Stimulated activated CD8-positive, alpha-beta memory T cell treated with anti-CD3 and anti-CD28 coated beads, Interleukin-12 subunit alpha, Interleukin-12 subunit beta, amount 100 ng/mL, for 24 hours (primary cell): ENCODE results near the gene STAT1.

Experiments
- DNase-seq: peaks from one replicate; pipeline ENCODE4 v3.0.0-alpha.2; 2020; ENCODE audit errors: extremely low read depth

STAT1 gene

DNA sequence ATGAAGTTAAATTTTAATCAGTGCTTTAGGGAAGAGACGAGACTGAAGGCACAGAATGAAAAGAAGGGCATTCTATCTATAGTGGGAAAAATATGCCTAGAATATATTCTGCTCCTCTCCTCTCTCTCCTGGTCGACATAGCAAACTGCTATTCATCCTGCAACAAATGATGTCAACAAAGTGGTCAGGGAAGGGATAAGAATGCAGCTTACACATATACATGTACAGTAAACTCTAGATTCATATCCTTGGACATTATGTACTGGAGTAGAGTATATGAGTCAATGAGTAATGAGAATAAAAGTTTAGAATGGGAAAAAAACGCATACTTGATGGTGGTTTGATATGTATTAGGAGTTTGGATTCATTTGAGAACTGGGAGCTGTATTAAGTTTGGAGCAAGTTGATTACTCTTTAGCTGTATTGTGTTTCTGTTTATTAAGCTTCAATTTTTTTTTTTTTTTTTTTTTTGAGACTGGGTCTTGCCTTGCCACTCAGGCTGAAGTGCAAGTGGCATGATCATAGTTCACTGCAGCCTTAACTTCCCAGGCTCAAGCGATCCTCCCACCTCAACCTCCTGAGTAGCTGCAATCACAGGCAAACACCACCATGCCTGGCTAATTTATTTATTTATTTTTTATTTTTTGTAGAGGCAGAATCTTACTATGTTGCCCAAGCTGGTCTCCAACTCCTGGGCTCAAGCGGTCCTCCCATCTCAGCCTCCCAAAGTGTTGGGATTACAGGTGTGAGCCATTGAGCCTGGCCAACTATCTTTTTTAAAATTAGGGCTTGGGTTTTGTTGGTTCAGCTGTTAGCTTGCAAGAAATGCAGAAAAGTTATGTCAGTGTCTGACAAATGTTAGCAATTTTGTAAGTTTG lies 53.8 kb downstream of the STAT1 start:
- no peak for DNase-seq

DNA sequence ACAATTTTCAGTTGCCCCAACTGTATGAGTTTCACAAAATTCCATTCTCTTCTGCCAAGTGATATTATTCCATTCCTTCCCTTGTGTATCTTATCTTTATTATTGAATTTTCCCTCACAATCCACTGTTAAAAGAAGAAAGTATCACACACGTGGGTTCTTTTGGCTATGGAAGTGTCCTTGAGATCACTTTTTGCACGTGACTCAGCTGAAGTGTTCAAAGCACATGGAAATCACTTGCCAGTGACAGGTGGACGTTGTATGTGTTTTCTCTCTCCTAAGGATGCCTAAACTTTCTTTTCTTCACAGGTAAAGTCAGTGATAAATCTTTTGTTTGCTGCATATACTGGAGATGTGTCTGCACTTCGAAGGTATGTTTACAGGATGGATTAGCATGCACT lies 60.7 kb downstream of the STAT1 start:
- DNase-seq: no peak

DNA sequence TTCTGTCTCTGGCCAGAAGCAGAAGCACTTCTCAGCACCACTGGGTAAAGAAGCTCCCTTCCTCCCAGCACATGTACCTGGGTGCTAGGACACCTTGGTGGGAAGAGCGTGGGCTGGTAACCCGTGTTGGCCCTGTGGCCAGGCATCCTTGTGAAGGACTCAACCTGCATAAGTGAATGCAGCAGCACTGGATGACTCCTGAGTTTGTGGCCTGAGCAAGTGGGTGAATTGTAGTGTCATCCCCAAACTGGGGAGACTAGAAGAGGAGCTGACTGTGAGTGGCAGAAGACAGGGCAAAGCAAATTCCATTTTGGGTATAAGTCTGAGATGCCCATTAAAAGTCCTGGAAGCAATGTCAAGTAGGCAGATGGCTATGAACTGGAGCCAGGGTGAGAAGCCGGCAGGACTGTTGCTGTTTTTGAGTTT lies 63.4 kb downstream of the STAT1 start:
- DNase-seq: no peak

DNA sequence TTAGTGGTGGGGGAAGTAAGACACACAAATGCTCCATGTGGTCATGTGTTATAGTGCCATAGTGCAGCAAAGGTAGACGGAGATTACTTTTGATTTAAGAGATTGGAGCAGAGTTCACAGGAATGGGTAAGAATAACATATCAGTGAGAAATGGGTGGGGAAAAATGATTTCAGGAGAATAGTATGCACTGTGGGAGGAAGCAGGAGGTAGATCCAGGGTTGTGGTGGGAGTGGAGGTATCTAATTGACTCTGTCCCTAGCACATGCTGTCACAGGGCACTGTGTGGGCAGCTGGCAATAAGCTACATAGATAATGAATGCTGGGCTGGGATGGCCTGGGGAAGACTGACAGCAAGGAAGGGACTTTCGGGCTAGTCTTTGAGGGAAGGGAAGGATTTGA lies 65.3 kb downstream of the STAT1 start:
- DNase-seq: no peak

DNA sequence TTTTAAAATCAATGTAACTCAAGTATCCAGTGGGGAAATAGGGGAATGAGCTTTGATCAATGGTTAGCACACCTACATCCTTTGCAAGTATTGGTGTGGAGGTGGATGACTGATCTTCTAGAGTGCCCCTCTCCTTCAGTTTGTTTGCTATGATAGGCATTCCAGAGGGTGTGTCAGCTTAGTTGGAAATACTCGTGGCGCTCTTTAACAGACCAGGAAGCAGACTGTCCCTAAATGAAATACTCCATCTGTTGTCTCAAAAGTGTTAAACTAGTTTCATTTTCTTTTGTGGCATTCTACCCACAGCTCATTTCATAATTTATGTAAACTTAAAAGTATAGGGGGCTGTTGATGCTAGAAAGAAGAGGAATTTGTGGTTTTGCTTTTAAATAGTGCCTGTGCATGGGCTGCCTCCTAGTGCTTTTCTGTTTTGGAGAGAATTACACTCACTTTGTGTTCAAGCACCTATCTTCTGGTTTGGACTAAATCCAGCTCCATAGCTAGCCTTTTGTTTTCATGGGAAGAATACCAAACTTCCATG lies 66.2 kb downstream of the STAT1 start:
- DNase-seq: no peak

DNA sequence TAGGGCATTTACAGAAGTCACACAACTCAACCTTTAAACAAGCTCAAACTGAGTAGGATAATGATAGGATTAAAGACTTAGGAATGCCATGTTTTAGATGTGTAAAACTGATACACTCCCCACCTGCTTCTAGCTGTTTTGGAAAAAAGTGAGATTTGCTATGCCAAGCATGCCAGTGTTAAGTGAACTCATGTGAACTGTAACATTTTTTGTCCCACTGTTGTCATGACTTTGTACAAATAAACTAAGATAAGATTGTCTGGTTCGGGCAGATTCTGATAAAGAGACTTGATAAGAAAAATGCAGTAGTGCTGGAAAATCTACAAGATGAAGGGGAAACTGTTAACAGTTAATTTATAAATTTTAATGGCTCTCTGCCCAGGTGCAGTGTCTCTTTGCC lies 66.8 kb downstream of the STAT1 start:
- no peak for DNase-seq

DNA sequence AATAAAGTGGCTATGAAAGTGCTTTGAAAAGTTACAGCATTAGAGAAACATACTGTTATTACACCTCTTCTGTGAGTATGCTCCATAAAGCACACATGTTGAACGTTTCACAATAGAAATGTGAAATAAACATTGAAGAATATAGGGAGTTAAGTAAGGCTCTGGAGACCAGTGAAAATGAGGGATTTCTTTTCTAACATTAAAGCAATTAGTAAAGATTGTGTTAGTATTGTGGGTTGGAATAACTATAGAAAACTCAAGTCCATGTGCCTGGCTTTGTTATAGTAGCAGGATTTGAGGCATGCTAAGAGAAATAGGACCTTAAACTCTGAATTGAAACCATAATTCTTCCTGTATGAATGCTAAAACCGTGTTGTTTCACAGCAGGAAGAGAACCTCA lies 70.3 kb downstream of the STAT1 start:
- no peak for DNase-seq

DNA sequence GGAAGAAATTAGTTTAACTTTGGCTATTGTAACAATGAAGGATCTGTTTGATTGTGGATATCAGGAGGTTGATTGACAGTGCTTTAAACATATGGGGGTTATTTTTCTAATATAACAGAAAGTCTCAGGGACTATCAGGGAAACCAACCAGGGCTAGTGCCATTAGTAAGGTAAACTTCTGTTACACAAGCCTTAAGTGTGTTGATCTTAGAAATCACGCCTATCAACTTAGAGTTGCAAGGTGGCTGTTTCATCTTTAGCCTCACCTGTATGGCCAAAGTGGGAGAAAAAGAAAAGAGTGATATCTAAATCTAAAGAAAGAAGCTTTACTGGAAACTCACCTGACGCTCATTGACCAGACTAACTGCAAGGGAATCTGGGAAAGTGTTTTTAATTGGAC lies 71.3 kb downstream of the STAT1 start:
- no peak for DNase-seq

DNA sequence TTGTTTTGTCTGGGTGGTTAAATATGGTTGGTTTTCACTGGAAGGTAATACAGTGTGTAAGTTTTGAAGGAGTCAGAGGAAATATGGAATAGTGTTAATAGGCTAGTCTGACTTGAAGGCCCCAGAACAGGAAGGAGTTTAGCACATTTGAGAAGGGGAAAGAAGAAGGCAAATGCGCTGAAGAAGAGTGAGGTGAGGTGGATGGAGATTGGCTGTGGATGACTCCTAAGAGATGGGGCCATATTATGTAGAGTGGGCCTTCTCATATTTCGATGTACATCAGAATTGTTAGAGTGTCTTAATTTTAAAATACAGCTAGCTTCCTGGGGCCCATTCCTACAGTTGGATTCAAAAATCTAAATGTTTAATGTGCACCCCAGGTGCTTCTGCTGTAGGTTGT lies 72.4 kb downstream of the STAT1 start:
- DNase-seq: no peak

DNA sequence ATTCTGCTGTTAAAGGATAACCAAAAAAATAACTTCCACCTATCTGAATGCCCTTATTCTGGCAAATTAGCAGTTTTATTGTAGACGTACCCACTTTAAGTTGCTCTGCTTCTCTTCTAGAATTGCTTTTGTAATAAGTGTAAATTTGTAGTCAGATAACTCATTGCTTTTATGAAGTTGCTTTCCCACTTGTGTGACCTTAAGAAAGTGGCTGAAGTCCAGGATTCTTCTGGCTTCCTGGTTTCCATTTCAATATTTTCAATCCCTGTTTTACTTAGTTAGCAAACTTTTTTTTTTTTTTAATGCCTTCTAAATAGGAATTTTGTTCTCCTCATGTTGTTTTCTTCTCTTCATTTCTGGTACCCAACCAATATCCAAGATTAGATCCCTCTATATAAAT lies 73.5 kb downstream of the STAT1 start:
- DNase-seq: no peak

DNA sequence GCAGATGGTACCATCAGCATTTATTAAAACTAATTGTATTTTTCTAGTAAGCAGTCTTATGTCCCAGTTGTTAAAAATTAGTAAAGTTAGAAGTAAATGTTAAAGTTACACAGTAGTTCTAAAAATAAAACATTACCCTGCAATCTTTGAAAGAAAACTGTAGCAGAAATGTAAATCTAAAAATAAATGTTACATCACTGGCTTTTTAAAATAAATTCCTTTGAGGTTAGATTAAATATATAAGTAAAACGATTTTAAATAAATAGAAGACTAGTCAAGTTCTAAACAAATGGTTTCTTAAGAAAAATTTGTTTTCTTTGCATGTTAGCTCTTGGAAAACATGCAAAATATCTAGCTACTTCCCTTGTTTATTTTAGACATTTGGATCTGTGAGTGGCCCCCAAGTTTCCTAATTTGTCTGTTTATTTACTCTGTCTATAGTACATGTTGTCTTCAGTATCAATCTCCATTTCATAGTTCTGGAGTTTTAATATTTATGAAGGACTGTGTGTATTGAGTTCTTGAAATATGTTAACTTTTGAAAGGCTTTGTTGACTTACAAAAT lies 75.1 kb downstream of the STAT1 start:
- DNase-seq: no peak

DNA sequence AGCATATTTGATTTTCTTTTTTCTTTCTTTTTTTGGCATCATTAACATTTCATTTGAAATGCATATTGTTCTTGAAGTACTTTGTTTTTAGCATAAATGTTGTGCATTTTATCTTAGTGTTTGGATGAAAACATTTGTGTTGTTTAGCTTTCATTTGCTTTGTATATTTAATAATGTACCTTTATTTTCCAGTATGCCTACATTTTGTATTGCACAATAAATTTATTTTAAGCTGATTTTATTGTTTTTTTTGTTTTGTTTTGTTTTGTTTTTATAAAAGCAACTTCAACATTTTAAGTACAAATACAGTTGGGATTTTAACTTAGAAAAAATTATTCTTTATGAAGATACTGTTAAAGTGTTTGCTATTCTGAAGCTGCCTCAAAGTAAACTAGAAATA lies 78.9 kb downstream of the STAT1 start:
- no peak for DNase-seq

DNA sequence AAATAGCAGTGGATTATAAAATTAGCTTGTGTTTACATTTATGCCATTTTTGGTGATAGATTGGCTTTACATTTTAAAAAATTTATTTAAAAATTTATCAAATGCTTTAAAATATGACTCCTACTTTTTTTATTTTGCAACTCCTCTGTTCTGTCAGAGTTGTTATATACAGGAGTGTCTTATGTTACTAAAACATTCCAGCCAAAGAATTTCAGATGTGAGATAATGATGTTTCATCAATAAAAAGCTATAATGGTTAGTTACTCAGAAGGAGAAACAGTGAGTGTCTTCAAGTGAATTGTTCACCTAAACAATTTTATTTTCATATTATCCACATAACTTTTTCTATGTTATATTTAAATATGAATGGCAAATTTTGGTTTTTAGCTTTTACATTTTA lies 80.6 kb downstream of the STAT1 start:
- no peak for DNase-seq

DNA sequence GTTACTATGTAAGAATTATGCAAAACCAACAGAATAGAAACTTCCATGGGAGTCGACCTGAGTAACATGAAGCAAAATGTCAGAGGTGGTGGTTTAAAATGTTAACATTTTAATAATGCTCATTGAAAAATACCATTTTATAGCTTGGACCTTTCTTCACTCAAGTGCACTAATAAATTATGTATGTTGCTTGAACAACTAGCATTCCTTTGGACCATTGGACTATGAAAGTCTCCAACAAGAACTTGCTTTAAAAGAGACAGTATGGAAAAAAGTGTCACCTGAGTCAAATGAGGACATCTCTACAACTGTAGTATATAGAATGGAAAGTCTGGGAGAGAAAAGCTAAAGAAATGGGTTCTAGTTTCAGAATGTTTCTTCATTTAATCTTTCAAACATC lies 81.5 kb downstream of the STAT1 start:
- DNase-seq: no peak

DNA sequence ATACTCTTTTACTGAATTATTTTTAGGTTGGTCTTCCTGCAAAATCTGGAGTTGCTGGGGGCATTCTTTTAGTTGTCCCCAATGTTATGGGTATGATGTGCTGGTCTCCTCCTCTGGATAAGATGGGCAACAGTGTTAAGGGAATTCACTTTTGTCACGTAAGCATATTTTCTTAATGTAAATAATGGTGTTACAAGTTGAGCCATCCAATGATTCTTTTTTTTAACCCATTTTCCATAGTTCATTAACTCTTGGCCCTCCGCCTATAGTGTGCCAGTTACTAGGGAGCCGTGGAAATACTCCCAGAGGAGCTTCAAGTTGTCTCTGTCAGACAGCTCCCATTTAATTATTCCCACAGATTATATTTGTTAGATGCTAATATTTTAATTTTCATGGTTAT lies 83.6 kb downstream of the STAT1 start:
- DNase-seq: no peak

DNA sequence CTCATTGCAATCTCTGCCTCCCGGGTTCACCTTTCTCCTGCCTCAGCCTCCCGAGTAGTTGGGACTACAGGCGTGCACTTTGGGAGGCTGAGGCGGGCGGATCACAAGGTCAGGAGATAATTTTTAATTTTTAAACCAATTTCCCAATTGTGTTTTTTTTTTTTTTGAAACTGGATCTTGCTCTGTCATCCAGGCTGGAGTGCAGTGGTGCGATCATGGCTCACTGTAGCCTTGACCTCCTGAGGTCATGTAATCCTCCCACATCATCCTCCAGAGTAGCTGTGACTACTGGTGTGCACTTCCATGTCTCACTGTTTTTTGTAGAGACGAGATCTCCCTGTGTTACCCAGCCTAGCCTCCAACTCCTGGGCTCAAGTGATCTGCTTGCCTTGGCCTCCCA lies 84.1 kb downstream of the STAT1 start:
- no peak for DNase-seq

DNA sequence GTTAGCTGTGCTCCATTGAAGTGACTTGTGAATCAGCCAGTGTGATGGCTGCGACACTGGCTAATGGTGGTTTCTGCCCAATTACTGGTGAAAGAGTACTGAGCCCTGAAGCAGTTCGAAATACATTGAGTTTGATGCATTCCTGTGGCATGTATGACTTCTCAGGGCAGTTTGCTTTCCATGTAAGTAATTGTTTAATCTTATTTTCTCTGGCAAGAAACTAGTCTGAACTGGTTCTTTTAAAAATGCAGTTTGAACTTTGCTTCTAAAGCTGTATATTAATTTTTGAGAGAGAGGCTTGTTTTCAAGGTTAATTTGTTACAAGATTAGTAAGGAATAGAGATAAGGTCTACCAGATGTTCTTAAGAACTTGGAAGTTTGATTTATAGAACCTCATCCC lies 86.7 kb downstream of the STAT1 start:
- DNase-seq: no peak

DNA sequence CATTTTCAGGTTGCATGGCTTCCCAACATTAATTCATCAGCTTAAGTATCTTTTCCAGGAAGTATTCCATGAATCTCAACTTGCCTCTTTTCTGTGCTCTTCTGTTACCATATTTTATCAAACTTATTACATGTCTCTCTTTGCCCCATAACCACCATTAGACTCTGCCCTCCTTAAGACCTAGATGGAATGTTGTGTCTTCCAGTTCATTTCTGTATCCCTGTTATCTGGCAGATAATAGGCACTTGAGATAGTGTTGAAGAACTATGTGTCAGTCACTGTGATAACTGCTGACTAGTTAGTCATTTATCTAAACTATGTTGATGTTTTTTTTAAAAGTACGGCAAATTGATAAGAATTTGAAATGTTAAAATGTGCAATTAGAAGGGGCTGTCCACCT lies 91.6 kb downstream of the STAT1 start:
- no peak for DNase-seq

DNA sequence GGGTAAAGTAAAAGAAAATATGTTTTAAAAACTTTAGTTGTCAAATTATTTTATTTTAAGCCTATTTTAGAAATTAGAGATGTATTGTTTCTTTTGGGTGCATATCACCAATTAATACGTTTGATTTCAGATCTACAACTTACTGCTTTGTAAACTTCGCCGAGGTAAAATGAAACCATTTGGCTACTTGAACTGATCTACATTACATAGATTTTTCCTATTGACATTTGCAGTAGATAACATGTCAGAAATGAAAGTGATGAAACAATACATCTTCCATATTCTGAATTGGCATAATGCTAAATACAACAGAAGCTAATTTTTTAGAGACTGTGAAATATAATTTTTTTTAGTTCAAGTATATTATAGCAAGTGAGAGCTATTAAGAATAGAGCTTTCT lies 93.9 kb downstream of the STAT1 start:
- DNase-seq: no peak
